Nephron progenitor cell (in vitro differentiated cells): ENCODE data around the gene SUSD2.

Experiments used
- DNase-seq: peaks from one replicate; pipeline ENCODE4 v3.0.0; 2021
- H3K27ac Mint-ChIP-seq: 2 replicates; pipeline ENCODE4 v1.8.0; 2021; ENCODE audit warnings: mild to moderate bottlenecking, moderate library complexity, mixed read lengths
- H3K27me3 Mint-ChIP-seq: 2 replicates; pipeline ENCODE4 v1.8.0; 2021; ENCODE audit warnings: mild to moderate bottlenecking, low read depth, mixed read lengths; ENCODE audit not compliant: poor library complexity
- H3K36me3 Mint-ChIP-seq: 2 replicates; pipeline ENCODE4 v1.8.0; 2021; ENCODE audit warnings: low read depth, mixed read lengths
- H3K4me1 Mint-ChIP-seq: 2 replicates; pipeline ENCODE4 v1.8.0; 2021; ENCODE audit warnings: mixed read lengths
- H3K4me3 Mint-ChIP-seq: 2 replicates; pipeline ENCODE4 v1.8.0; 2021; ENCODE audit warnings: mild to moderate bottlenecking, moderate library complexity, mixed read lengths
- H3K9me3 Mint-ChIP-seq: 2 replicates; pipeline ENCODE4 v1.8.0; 2021; ENCODE audit warnings: mild to moderate bottlenecking, moderate library complexity, mixed read lengths
- TF ChIP-seq, protein P1 (sequence below): fragments of 200-600 bp; sonication (generic); IDR thresholded peaks from 2 replicates; pipeline ENCODE4 v1.5.0; 2021; ENCODE audit warnings: antibody characterized with exemption

SUSD2 gene

DNA sequence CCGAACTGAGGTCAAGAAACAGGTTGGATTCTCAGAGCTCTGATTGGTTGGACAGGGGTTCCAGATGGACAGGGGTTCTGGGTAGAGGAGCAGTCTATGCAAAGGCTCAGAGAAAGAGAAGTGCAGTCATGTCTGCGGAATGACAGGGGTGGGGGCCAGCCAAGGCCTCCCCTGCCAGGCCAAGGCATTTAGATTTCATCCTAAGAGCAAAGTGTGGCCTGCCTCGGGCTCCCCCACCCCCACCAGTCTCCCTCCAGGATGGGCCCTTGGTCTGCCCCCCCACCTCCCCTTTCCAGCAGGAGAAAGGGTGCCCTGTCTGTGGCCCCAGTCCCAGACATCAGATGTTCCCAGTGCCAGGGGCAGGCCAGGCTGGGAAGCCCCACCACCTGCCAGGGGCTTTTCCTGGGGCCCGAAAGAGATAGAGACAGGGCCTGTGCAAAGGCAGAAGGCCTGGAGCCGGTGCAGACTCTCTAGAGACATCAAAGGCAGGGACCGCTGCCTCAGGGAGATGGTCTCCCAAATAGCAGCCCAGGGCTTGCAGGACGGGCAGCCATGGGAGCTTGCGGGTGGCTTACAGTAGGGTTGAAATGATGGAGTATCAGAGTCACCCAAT lies 9.4 kb downstream of the SUSD2 start:
- Mint-ChIP-seq H3K9me3 (peaks cover 15% of the 10 kb centered on the region), H3K27ac (no peak overlapping the region), H3K4me1 (peaks cover 25% of the 10 kb centered on the region), H3K4me3 (no peak overlapping the region), H3K27me3 (peaks cover 7% of the 10 kb centered on the region), H3K36me3 (no peaks in the 10 kb centered on the region)
- TF ChIP-seq, protein P1, sequence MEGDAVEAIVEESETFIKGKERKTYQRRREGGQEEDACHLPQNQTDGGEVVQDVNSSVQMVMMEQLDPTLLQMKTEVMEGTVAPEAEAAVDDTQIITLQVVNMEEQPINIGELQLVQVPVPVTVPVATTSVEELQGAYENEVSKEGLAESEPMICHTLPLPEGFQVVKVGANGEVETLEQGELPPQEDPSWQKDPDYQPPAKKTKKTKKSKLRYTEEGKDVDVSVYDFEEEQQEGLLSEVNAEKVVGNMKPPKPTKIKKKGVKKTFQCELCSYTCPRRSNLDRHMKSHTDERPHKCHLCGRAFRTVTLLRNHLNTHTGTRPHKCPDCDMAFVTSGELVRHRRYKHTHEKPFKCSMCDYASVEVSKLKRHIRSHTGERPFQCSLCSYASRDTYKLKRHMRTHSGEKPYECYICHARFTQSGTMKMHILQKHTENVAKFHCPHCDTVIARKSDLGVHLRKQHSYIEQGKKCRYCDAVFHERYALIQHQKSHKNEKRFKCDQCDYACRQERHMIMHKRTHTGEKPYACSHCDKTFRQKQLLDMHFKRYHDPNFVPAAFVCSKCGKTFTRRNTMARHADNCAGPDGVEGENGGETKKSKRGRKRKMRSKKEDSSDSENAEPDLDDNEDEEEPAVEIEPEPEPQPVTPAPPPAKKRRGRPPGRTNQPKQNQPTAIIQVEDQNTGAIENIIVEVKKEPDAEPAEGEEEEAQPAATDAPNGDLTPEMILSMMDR: no peak
- DNase-seq: no peak

DNA sequence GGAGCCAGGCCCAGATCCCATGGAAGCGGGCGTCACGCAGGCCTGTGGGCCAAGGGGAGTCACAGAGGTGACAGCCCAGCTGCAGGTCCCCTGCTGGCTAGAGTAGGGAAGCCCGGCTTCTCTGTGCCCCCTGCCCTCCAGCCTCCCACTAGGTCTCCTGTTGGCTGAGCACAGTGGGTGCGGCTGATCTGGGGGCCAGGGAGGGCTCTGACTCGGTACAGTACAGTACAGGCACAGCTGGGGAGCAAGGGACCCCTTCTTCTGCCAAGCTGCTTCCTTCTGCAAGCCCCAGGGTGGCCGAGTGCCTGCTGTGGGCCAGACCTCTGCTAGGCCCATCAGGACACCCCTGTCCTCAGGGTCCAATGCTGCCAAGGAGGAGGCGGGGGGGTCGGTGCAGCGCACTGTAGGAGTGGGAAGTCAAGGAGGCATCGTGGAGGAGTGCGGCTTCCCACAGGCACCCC lies 10.1 kb downstream of the SUSD2 start:
- TF ChIP-seq, protein P1: no peak
- no peak overlapping the region for H3K4me3 Mint-ChIP-seq
- no peaks in the 10 kb centered on the region for H3K36me3 Mint-ChIP-seq
- H3K27ac Mint-ChIP-seq: no peak overlapping the region
- peaks cover 15% of the 10 kb centered on the region for H3K9me3 Mint-ChIP-seq
- H3K27me3 Mint-ChIP-seq: peaks cover 7% of the 10 kb centered on the region
- peaks cover 25% of the 10 kb centered on the region for H3K4me1 Mint-ChIP-seq
- DNase-seq: no peak

DNA sequence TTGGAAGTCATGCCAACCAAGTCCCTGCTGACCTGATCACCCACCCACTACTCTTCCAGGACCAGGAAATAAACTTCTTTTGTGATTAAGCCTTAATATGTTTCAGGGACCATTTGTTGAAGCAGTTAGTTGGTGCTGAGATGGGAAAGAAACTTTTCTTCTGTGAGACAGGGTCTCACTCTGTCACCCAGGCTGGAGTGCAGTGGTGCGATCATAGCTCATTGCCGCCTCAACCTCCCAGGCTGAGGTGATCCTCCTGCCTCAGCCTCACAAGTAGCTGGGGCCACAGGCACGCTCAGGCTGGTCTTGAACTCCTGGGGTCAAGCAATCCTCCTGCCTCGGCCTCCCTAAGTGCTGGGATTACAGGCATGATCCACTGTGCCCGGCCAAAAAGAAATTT lies 10.6 kb downstream of the SUSD2 start:
- TF ChIP-seq, protein P1: no peak
- Mint-ChIP-seq H3K4me1 (peaks cover 25% of the 10 kb centered on the region), H3K27me3 (peaks cover 7% of the 10 kb centered on the region), H3K9me3 (peaks cover 15% of the 10 kb centered on the region), H3K36me3 (no peaks in the 10 kb centered on the region), H3K27ac (peak overlapping the region; percentile 48), H3K4me3 (no peak overlapping the region)
- DNase-seq: no peak

DNA sequence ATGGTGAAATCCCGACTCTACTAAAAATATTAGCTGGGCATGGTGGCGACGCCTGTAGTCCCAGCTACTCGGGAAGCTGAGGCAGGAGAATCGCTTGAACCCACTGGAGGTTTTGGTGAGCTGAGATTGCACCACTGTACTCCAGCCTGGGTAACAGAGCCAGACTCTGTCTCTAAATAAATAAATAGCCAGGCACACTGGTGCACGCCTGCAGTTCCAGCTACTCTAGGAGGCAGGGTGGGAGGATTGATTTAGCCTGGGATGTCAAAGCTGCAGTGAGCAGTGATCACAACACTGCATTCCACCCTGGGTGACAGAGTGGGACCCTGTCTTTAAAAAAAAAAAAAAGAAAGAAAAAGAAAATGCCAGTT lies 17.4 kb downstream of the SUSD2 start:
- TF ChIP-seq, protein P1: no peak
- H3K9me3 Mint-ChIP-seq: peaks cover 9% of the 10 kb centered on the region
- peak overlapping the region; percentile 21 for H3K27ac Mint-ChIP-seq
- no peak overlapping the region for H3K4me3 Mint-ChIP-seq
- peaks cover 22% of the 10 kb centered on the region for H3K4me1 Mint-ChIP-seq
- DNase-seq: no peak
- H3K27me3 Mint-ChIP-seq: peaks cover 4% of the 10 kb centered on the region
- no peaks in the 10 kb centered on the region for H3K36me3 Mint-ChIP-seq

DNA sequence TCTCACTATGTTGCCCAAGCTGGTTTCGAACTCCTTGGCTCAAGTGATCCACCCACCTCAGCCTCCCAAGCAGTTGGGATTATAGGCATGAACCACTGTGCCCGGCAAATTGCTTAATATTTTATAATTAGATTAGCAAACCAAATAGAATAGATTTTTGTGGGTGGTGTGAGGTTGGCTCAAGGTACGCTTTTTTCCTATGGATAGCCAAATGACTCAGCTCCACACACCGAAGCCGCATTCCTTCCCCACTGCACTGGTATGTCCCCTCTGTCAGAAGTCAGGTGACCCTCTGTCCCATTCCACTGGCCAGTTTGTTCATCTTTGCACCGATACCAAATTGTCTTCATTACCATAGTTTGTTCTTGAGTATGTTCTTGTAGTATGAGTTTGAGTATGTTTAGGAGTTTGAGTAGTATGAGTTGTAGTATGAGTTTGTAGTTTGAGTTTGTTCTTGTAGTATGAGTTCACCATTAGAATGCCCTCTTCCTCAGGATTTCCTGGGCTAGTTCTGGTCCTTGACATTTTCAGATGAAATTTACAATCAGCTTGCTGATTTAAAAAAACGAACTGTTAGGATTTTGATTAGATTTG lies 19.4 kb downstream of the SUSD2 start:
- no peak for DNase-seq
- TF ChIP-seq, protein P1: no peak
- peaks cover 24% of the 10 kb centered on the region for H3K9me3 Mint-ChIP-seq
- H3K36me3 Mint-ChIP-seq: peaks cover 9% of the 10 kb centered on the region
- peaks cover 22% of the 10 kb centered on the region for H3K4me1 Mint-ChIP-seq
- H3K27me3 Mint-ChIP-seq: no peaks in the 10 kb centered on the region
- no peak overlapping the region for H3K27ac Mint-ChIP-seq
- H3K4me3 Mint-ChIP-seq: no peak overlapping the region
